ENCODE measurements around the gene SKI.

SKI gene

GRCh38 chr1:2347409-2347785 lies 119.3 kb downstream of the SKI start:
- WGBS (ENCODE audit: insufficient coverage), result 99% methylated on average over 9 of the region's 13 CpGs
- ChIA-PET POLR2A (no interaction called here), CTCF (interaction anchor here (0.6 kb wide), 1 partner anchor 11 kb away, joined by 3 read pairs; no protein-coding TSS in a partner anchor)
- Histone ChIP-seq H3K27ac (ENCODE audit: insufficient read depth in 1 of 2, low read depth in 1 of 2, low read length in 2 of 2, poor library complexity in 1 of 2, severe bottlenecking in 2 of 2) (no peak overlapping the region), H3K4me3 (ENCODE audit: control insufficient read depth in 1 of 7, extremely low read depth in 1 of 7, insufficient read depth in 4 of 7, low read depth in 2 of 7, low read length in 6 of 7) (no peak overlapping the region), H3K4me1 (ENCODE audit: control extremely low read depth in 1 of 4, control insufficient read depth in 4 of 4, insufficient read depth in 4 of 4, low read length in 3 of 4) (no peaks in the 10 kb centered on the region), H3K27me3 (replicated peaks in 2 of 5; ENCODE audit: control insufficient read depth in 4 of 5, insufficient read depth in 5 of 5, low read length in 4 of 5) (no peaks in the 10 kb centered on the region), H3K9me3 (ENCODE audit: control extremely low read depth in 1 of 5, control insufficient read depth in 4 of 5, insufficient read depth in 2 of 5, low read depth in 1 of 5, low read length in 4 of 5) (no peaks in the 10 kb centered on the region), H3K36me3 (ENCODE audit: control insufficient read depth in 4 of 4, insufficient read depth in 4 of 4, low read length in 3 of 4) (no peaks in the 10 kb centered on the region)
- DNase-seq, result no peak

- no peak for DNase-seq
- Histone ChIP-seq H3K27me3 (replicated peaks in 2 of 5; ENCODE audit: control insufficient read depth in 4 of 5, insufficient read depth in 5 of 5, low read length in 4 of 5) (no peaks in the 10 kb centered on the region), H3K4me1 (ENCODE audit: control extremely low read depth in 1 of 4, control insufficient read depth in 4 of 4, insufficient read depth in 4 of 4, low read length in 3 of 4) (no peaks in the 10 kb centered on the region), H3K27ac (ENCODE audit: insufficient read depth in 1 of 2, low read depth in 1 of 2, low read length in 2 of 2, poor library complexity in 1 of 2, severe bottlenecking in 2 of 2) (no peak overlapping the region), H3K4me3 (ENCODE audit: control insufficient read depth in 1 of 7, extremely low read depth in 1 of 7, insufficient read depth in 4 of 7, low read depth in 2 of 7, low read length in 6 of 7) (no peak overlapping the region), H3K9me3 (ENCODE audit: control extremely low read depth in 1 of 5, control insufficient read depth in 4 of 5, insufficient read depth in 2 of 5, low read depth in 1 of 5, low read length in 4 of 5) (no peaks in the 10 kb centered on the region), H3K36me3 (ENCODE audit: control insufficient read depth in 4 of 4, insufficient read depth in 4 of 4, low read length in 3 of 4) (no peaks in the 10 kb centered on the region)
- 97% methylated on average over 22 of the region's 23 CpGs for WGBS (ENCODE audit: insufficient coverage)
- ChIA-PET CTCF (no interaction called here), POLR2A (no interaction called here)
Measured at GRCh38 chr1:2347896-2348295, 119.8 kb downstream of the SKI start.

GRCh38 chr1:2348346-2349325 lies 120.5 kb downstream of the SKI start:
- H3K9me3 ChIP-seq (ENCODE audit: control extremely low read depth in 1 of 5, control insufficient read depth in 4 of 5, insufficient read depth in 2 of 5, low read depth in 1 of 5, low read length in 4 of 5), result no peaks in the 10 kb centered on the region
- no peak overlapping the region for H3K27ac ChIP-seq (ENCODE audit: insufficient read depth in 1 of 2, low read depth in 1 of 2, low read length in 2 of 2, poor library complexity in 1 of 2, severe bottlenecking in 2 of 2)
- ChIA-PET CTCF (no interaction called here), POLR2A (no interaction called here)
- 94% methylated on average over 53 of the region's 59 CpGs for WGBS (ENCODE audit: insufficient coverage)
- no peaks in the 10 kb centered on the region for H3K27me3 ChIP-seq (replicated peaks in 2 of 5; ENCODE audit: control insufficient read depth in 4 of 5, insufficient read depth in 5 of 5, low read length in 4 of 5)
- H3K36me3 ChIP-seq (ENCODE audit: control insufficient read depth in 4 of 4, insufficient read depth in 4 of 4, low read length in 3 of 4), result no peaks in the 10 kb centered on the region
- H3K4me3 ChIP-seq (ENCODE audit: control insufficient read depth in 1 of 7, extremely low read depth in 1 of 7, insufficient read depth in 4 of 7, low read depth in 2 of 7, low read length in 6 of 7), result no peak overlapping the region
- H3K4me1 ChIP-seq (ENCODE audit: control extremely low read depth in 1 of 4, control insufficient read depth in 4 of 4, insufficient read depth in 4 of 4, low read length in 3 of 4), result no peaks in the 10 kb centered on the region
- no peak for DNase-seq

GRCh38 chr1:2349806-2350205 lies 121.7 kb downstream of the SKI start:
- H3K9me3 ChIP-seq (ENCODE audit: control extremely low read depth in 1 of 5, control insufficient read depth in 4 of 5, insufficient read depth in 2 of 5, low read depth in 1 of 5, low read length in 4 of 5), result no peaks in the 10 kb centered on the region
- H3K36me3 ChIP-seq (ENCODE audit: control insufficient read depth in 4 of 4, insufficient read depth in 4 of 4, low read length in 3 of 4), result no peaks in the 10 kb centered on the region
- CTCF ChIA-PET, result no interaction called here
- H3K27me3 ChIP-seq (replicated peaks in 2 of 5; ENCODE audit: control insufficient read depth in 4 of 5, insufficient read depth in 5 of 5, low read length in 4 of 5), result no peaks in the 10 kb centered on the region
- no peaks in the 10 kb centered on the region for H3K4me1 ChIP-seq (ENCODE audit: control extremely low read depth in 1 of 4, control insufficient read depth in 4 of 4, insufficient read depth in 4 of 4, low read length in 3 of 4)
- no peak overlapping the region for H3K27ac ChIP-seq (ENCODE audit: insufficient read depth in 1 of 2, low read depth in 1 of 2, low read length in 2 of 2, poor library complexity in 1 of 2, severe bottlenecking in 2 of 2)
- WGBS (ENCODE audit: insufficient coverage), result 100% methylated on average over 9 of the region's 9 CpGs
- H3K4me3 ChIP-seq (ENCODE audit: control insufficient read depth in 1 of 7, extremely low read depth in 1 of 7, insufficient read depth in 4 of 7, low read depth in 2 of 7, low read length in 6 of 7), result no peak overlapping the region
- DNase-seq, result no peak
- POLR2A ChIA-PET, result no interaction called here

GRCh38 chr1:2350501-2350900 lies 122.4 kb downstream of the SKI start:
- WGBS (ENCODE audit: insufficient coverage), result 97% methylated on average over 9 of the region's 10 CpGs
- Histone ChIP-seq H3K27me3 (replicated peaks in 2 of 5; ENCODE audit: control insufficient read depth in 4 of 5, insufficient read depth in 5 of 5, low read length in 4 of 5) (no peaks in the 10 kb centered on the region), H3K36me3 (ENCODE audit: control insufficient read depth in 4 of 4, insufficient read depth in 4 of 4, low read length in 3 of 4) (no peaks in the 10 kb centered on the region), H3K9me3 (ENCODE audit: control extremely low read depth in 1 of 5, control insufficient read depth in 4 of 5, insufficient read depth in 2 of 5, low read depth in 1 of 5, low read length in 4 of 5) (no peaks in the 10 kb centered on the region), H3K4me1 (ENCODE audit: control extremely low read depth in 1 of 4, control insufficient read depth in 4 of 4, insufficient read depth in 4 of 4, low read length in 3 of 4) (no peaks in the 10 kb centered on the region), H3K27ac (ENCODE audit: insufficient read depth in 1 of 2, low read depth in 1 of 2, low read length in 2 of 2, poor library complexity in 1 of 2, severe bottlenecking in 2 of 2) (no peak overlapping the region), H3K4me3 (ENCODE audit: control insufficient read depth in 1 of 7, extremely low read depth in 1 of 7, insufficient read depth in 4 of 7, low read depth in 2 of 7, low read length in 6 of 7) (no peak overlapping the region)
- CTCF ChIA-PET, result no interaction called here
- no peak for DNase-seq
- POLR2A ChIA-PET, result no interaction called here

- no peak overlapping the region for H3K27ac ChIP-seq (ENCODE audit: insufficient read depth in 1 of 2, low read depth in 1 of 2, low read length in 2 of 2, poor library complexity in 1 of 2, severe bottlenecking in 2 of 2)
- DNase-seq, result no peak
- H3K9me3 ChIP-seq (ENCODE audit: control extremely low read depth in 1 of 5, control insufficient read depth in 4 of 5, insufficient read depth in 2 of 5, low read depth in 1 of 5, low read length in 4 of 5), result no peaks in the 10 kb centered on the region
- H3K4me3 ChIP-seq (ENCODE audit: control insufficient read depth in 1 of 7, extremely low read depth in 1 of 7, insufficient read depth in 4 of 7, low read depth in 2 of 7, low read length in 6 of 7), result no peak overlapping the region
- 95% methylated on average over 21 of the region's 31 CpGs for WGBS (ENCODE audit: insufficient coverage)
- no peaks in the 10 kb centered on the region for H3K36me3 ChIP-seq (ENCODE audit: control insufficient read depth in 4 of 4, insufficient read depth in 4 of 4, low read length in 3 of 4)
- H3K27me3 ChIP-seq (replicated peaks in 2 of 5; ENCODE audit: control insufficient read depth in 4 of 5, insufficient read depth in 5 of 5, low read length in 4 of 5), result no peaks in the 10 kb centered on the region
- H3K4me1 ChIP-seq (ENCODE audit: control extremely low read depth in 1 of 4, control insufficient read depth in 4 of 4, insufficient read depth in 4 of 4, low read length in 3 of 4), result no peaks in the 10 kb centered on the region
- ChIA-PET POLR2A (no interaction called here), CTCF (no interaction called here)
Measured at GRCh38 chr1:2350911-2351655, 123.0 kb downstream of the SKI start.

GRCh38 chr1:2351723-2352122 lies 123.6 kb downstream of the SKI start:
- no peak for DNase-seq
- ChIA-PET CTCF (no interaction called here), POLR2A (no interaction called here)
- Histone ChIP-seq H3K27ac (ENCODE audit: insufficient read depth in 1 of 2, low read depth in 1 of 2, low read length in 2 of 2, poor library complexity in 1 of 2, severe bottlenecking in 2 of 2) (no peak overlapping the region), H3K36me3 (ENCODE audit: control insufficient read depth in 4 of 4, insufficient read depth in 4 of 4, low read length in 3 of 4) (no peaks in the 10 kb centered on the region), H3K4me1 (ENCODE audit: control extremely low read depth in 1 of 4, control insufficient read depth in 4 of 4, insufficient read depth in 4 of 4, low read length in 3 of 4) (no peaks in the 10 kb centered on the region), H3K9me3 (ENCODE audit: control extremely low read depth in 1 of 5, control insufficient read depth in 4 of 5, insufficient read depth in 2 of 5, low read depth in 1 of 5, low read length in 4 of 5) (no peaks in the 10 kb centered on the region), H3K4me3 (ENCODE audit: control insufficient read depth in 1 of 7, extremely low read depth in 1 of 7, insufficient read depth in 4 of 7, low read depth in 2 of 7, low read length in 6 of 7) (no peak overlapping the region), H3K27me3 (replicated peaks in 2 of 5; ENCODE audit: control insufficient read depth in 4 of 5, insufficient read depth in 5 of 5, low read length in 4 of 5) (no peaks in the 10 kb centered on the region)
- 97% methylated on average over 7 of the region's 8 CpGs for WGBS (ENCODE audit: insufficient coverage)
